ENCODE data around the gene GALK2. TPM values are rescaled to one million over a fixed set of nuclear protein-coding genes. Genes with fewer than 3 reads are reported as not detected.

The GALK2 gene
- total and polyA plus RNA-seq, 2 donors (not counting 1 experiment from before 2014, with no cell fraction given), result 11.2 to 23.1 TPM

DNA sequence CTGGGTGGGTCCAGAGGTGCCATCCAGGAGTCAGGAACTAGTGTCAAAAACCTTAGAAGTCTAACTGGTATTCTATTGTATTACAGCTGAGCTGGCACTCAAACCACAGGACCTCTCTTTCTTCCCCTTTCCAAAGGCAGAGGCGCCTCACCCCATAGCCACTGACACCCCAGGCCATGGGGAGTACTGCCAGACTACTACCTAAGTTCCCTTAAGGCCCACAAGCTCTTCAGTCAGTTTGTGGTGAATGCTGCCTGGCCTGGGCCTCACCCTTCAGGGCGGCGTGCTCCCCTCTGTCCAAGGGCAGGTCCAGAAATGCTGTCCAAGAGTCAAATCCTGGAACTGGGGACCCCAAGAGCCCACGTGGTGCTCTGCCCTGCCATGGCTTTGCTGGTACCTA lies 209.9 kb downstream of the GALK2 start:
- Histone ChIP-seq H2AFZ (ENCODE audit: insufficient read depth, low read depth, low read length, poor library complexity, severe bottlenecking) (no peak overlapping the region), H3K79me2 (ENCODE audit: control insufficient read depth, insufficient read depth, low read length) (no peaks in the 10 kb centered on the region), H3K9ac (ENCODE audit: low read length) (no peak overlapping the region), H3K4me3 (ENCODE audit: control extremely low read depth in 1 of 5, extremely low read depth in 1 of 5, insufficient read depth in 1 of 5, low read depth in 2 of 5, low read length in 4 of 5) (no peak overlapping the region), H3K36me3 (replicated peaks in 1 of 2; ENCODE audit: control extremely low read depth in 1 of 2, control insufficient read depth in 1 of 2, extremely low read depth in 1 of 2, insufficient read depth in 2 of 2, low read length in 1 of 2) (no peaks in the 10 kb centered on the region), H3K9me3 (ENCODE audit: control extremely low read depth in 1 of 3, control insufficient read depth in 2 of 3, insufficient read depth in 1 of 3, low read length in 2 of 3) (no peaks in the 10 kb centered on the region), H4K20me1 (ENCODE audit: control insufficient read depth, insufficient read depth, low read length, poor library complexity, severe bottlenecking) (no peaks in the 10 kb centered on the region), H3K27me3 (replicated peaks in 1 of 4; ENCODE audit: control extremely low read depth in 1 of 4, control insufficient read depth in 3 of 4, insufficient read depth in 4 of 4, low read length in 3 of 4) (no peaks in the 10 kb centered on the region), H3K27ac (ENCODE audit: low read length in 2 of 2) (no peak overlapping the region), H3K4me1 (ENCODE audit: control insufficient read depth in 2 of 2, insufficient read depth in 2 of 2, low read length in 2 of 2) (no peaks in the 10 kb centered on the region), H3K4me2 (replicated peaks; ENCODE audit: low read depth, low read length, poor library complexity, severe bottlenecking) (no peak overlapping the region)
- no peak for ATAC-seq (ENCODE audit: low read depth)
- H3K4me1 Mint-ChIP-seq, result no peaks in the 10 kb centered on the region
- TF ChIP-seq, protein P1, sequence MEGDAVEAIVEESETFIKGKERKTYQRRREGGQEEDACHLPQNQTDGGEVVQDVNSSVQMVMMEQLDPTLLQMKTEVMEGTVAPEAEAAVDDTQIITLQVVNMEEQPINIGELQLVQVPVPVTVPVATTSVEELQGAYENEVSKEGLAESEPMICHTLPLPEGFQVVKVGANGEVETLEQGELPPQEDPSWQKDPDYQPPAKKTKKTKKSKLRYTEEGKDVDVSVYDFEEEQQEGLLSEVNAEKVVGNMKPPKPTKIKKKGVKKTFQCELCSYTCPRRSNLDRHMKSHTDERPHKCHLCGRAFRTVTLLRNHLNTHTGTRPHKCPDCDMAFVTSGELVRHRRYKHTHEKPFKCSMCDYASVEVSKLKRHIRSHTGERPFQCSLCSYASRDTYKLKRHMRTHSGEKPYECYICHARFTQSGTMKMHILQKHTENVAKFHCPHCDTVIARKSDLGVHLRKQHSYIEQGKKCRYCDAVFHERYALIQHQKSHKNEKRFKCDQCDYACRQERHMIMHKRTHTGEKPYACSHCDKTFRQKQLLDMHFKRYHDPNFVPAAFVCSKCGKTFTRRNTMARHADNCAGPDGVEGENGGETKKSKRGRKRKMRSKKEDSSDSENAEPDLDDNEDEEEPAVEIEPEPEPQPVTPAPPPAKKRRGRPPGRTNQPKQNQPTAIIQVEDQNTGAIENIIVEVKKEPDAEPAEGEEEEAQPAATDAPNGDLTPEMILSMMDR (IDR thresholded peaks at IDR 0.05), result no peak
- no peak for TF ChIP-seq EZH2 (IDR thresholded peaks at IDR 0.05; ENCODE audit: borderline replicate concordance, insufficient read depth, low read depth, low read length, poor library complexity, severe bottlenecking)
- peaks cover 7% of the 10 kb centered on the region for H3K27me3 Mint-ChIP-seq
- H3K9me3 Mint-ChIP-seq (ENCODE audit: insufficient read depth), result no peaks in the 10 kb centered on the region
- POLR2A ChIA-PET, result no interaction called here
- no peak overlapping the region for H3K27ac Mint-ChIP-seq
- DNase-seq, result no peak
- no peak overlapping the region for H3K4me3 Mint-ChIP-seq
- WGBS (ENCODE audit: insufficient coverage), result 82% methylated on average over 4 of the region's 4 CpGs
- CTCF ChIA-PET, result no interaction called here
- intact Hi-C loops (cut with micrococcal nuclease), result loop anchor here (10.0 kb wide), 1 partner anchor 55 kb away; no protein-coding TSS in a partner anchor

DNA sequence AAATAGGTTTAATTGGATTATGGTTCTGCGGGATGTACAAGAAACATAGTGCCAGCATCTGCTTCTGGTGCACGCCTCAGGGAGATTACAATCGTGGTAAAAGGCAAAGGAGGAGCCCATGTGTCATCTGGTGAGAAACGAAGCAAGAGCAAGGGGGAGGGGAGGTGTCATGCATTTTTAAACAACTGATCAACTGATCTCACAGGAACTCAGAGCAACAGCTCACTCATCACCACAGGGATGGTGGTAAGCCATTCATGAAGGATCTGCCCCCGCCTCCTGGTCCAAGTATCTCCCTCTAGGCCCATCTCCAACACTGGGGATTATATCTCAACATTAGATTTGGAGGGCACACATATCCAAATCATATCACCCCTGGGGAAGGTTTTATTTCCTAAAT lies 210.9 kb downstream of the GALK2 start:
- intact Hi-C loops (cut with micrococcal nuclease), result loop anchor here (10.0 kb wide), 1 partner anchor 56 kb away; no protein-coding TSS in a partner anchor
- Mint-ChIP-seq H3K4me3 (no peak overlapping the region), H3K9me3 (ENCODE audit: insufficient read depth) (no peaks in the 10 kb centered on the region), H3K27ac (no peak overlapping the region), H3K27me3 (peaks cover 7% of the 10 kb centered on the region), H3K4me1 (no peaks in the 10 kb centered on the region)
- 100% methylated on average over 3 of the region's 5 CpGs for WGBS (ENCODE audit: insufficient coverage)
- CTCF ChIA-PET, result no interaction called here
- H3K4me3 ChIP-seq (ENCODE audit: control extremely low read depth in 1 of 5, extremely low read depth in 1 of 5, insufficient read depth in 1 of 5, low read depth in 2 of 5, low read length in 4 of 5), result no peak overlapping the region
- ATAC-seq (ENCODE audit: low read depth) (no peak), DNase-seq (no peak)
- H3K9me3 ChIP-seq (ENCODE audit: control extremely low read depth in 1 of 3, control insufficient read depth in 2 of 3, insufficient read depth in 1 of 3, low read length in 2 of 3), result no peaks in the 10 kb centered on the region
- H3K27ac ChIP-seq (ENCODE audit: low read length in 2 of 2), result no peak overlapping the region
- H3K4me2 ChIP-seq (replicated peaks; ENCODE audit: low read depth, low read length, poor library complexity, severe bottlenecking), result no peak overlapping the region
- H4K20me1 ChIP-seq (ENCODE audit: control insufficient read depth, insufficient read depth, low read length, poor library complexity, severe bottlenecking), result no peaks in the 10 kb centered on the region
- POLR2A ChIA-PET, result no interaction called here
- H2AFZ ChIP-seq (ENCODE audit: insufficient read depth, low read depth, low read length, poor library complexity, severe bottlenecking), result no peak overlapping the region
- no peaks in the 10 kb centered on the region for H3K36me3 ChIP-seq (replicated peaks in 1 of 2; ENCODE audit: control extremely low read depth in 1 of 2, control insufficient read depth in 1 of 2, extremely low read depth in 1 of 2, insufficient read depth in 2 of 2, low read length in 1 of 2)
- no peaks in the 10 kb centered on the region for H3K27me3 ChIP-seq (replicated peaks in 1 of 4; ENCODE audit: control extremely low read depth in 1 of 4, control insufficient read depth in 3 of 4, insufficient read depth in 4 of 4, low read length in 3 of 4)
- H3K9ac ChIP-seq (ENCODE audit: low read length), result no peak overlapping the region
- H3K79me2 ChIP-seq (ENCODE audit: control insufficient read depth, insufficient read depth, low read length), result no peaks in the 10 kb centered on the region
- H3K4me1 ChIP-seq (ENCODE audit: control insufficient read depth in 2 of 2, insufficient read depth in 2 of 2, low read length in 2 of 2), result no peaks in the 10 kb centered on the region
- TF ChIP-seq EZH2 (IDR thresholded peaks at IDR 0.05; ENCODE audit: borderline replicate concordance, insufficient read depth, low read depth, low read length, poor library complexity, severe bottlenecking), result no peak
- TF ChIP-seq, protein P1 (IDR thresholded peaks at IDR 0.05), result no peak

Small RNAs within 50 kb of the gene (small RNA-seq; reads per million reads assigned to genes)
- gene MIR4716 (ENCODE audit: insufficient read length, low read depth, low replicate concordance), result not detected
- not detected for gene RF00019 (ENCODE audit: insufficient read length, low read depth, low replicate concordance)
- not detected for gene RN7SL307P (ENCODE audit: insufficient read length, low read depth, low replicate concordance)

Other genes starting within 250 kb of the GALK2 start
- 0.69 and 0.75 TPM in 2 replicates for gene SHC4, start 206.3 kb upstream of the GALK2 start, total RNA-seq
- gene SHC4, start 206.3 kb upstream of the GALK2 start, polyA plus RNA-seq, result 0.04 TPM in 2 replicates
- gene SECISBP2L, start 123.8 kb upstream of the GALK2 start, total RNA-seq, result 117 and 121 TPM in 2 replicates
- 13.0 and 19.3 TPM in 2 replicates for gene SECISBP2L, start 123.8 kb upstream of the GALK2 start, polyA plus RNA-seq
- 44.5 and 47.8 TPM in 2 replicates for gene COPS2, start 14.6 kb upstream of the GALK2 start, total RNA-seq
- 13.8 and 24.4 TPM in 2 replicates for gene COPS2, start 14.6 kb upstream of the GALK2 start, polyA plus RNA-seq